Liver (tissue), 9 donors: Measurements from ENCODE around the gene LRRC37A. TPM values are rescaled to one million over a fixed set of nuclear protein-coding genes. Genes with fewer than 3 reads are reported as not detected.
A peak's percentile ranks its signal among the peaks of the same experiment; 100 is the strongest.
"Not testable (repeated sequence)": the region's sequence is repeated elsewhere in the genome, so short reads cannot be mapped to it uniquely, and the experiment has no call there.

Experiments
- DNase-seq: peaks from one replicate; pipeline ENCODE4 v3.0.0-alpha.2; 2017; ENCODE audit warnings: low spot score
- H3K27ac ChIP-seq, 2 donors: one replicate each; pipeline ENCODE4 v1.7.0; 2013; ENCODE audit warnings: inconsistent platforms in 2 of 2, low read length in 2 of 2, control low read depth in 1 of 2, low read depth in 1 of 2, mild to moderate bottlenecking in 1 of 2
- H3K27me3 ChIP-seq, 4 donors: one replicate each; pipeline versions ENCODE4 v1.6.1 to v1.7.0; 2013; ENCODE audit warnings: low read length in 3 of 4, inconsistent platforms in 1 of 4, mild to moderate bottlenecking in 1 of 4, moderate library complexity in 1 of 4; ENCODE audit not compliant: control insufficient read depth in 4 of 4, insufficient read depth in 4 of 4
- H3K36me3 ChIP-seq, 4 donors: one replicate each; pipeline versions ENCODE4 v1.6.1 to v1.7.0; 2013; ENCODE audit warnings: low read length in 3 of 4, mild to moderate bottlenecking in 3 of 4, low read depth in 1 of 4, moderate library complexity in 1 of 4; ENCODE audit not compliant: control insufficient read depth in 4 of 4, insufficient read depth in 3 of 4
- H3K4me1 ChIP-seq, 4 donors: one replicate each; pipeline versions ENCODE4 v1.6.1 to v1.7.0; 2013; ENCODE audit warnings: low read length in 3 of 4, mild to moderate bottlenecking in 3 of 4, moderate library complexity in 1 of 4; ENCODE audit not compliant: control insufficient read depth in 4 of 4, insufficient read depth in 4 of 4
- H3K4me3 ChIP-seq, 3 donors: one replicate each; pipeline versions ENCODE4 v1.6.1 to v1.7.0; 2013; ENCODE audit warnings: low read length in 3 of 3, control low read depth in 1 of 3, low read depth in 1 of 3, mild to moderate bottlenecking in 1 of 3
- H3K9ac ChIP-seq, 2 donors: one replicate each; pipeline ENCODE4 v1.7.0; 2013; ENCODE audit warnings: low read length in 2 of 2, mild to moderate bottlenecking in 2 of 2, moderate library complexity in 2 of 2, control low read depth in 1 of 2, low read depth in 1 of 2
- H3K9me3 ChIP-seq, 4 donors: one replicate each; pipeline versions ENCODE4 v1.6.1 to v1.7.0; 2013; ENCODE audit warnings: low read length in 3 of 4; ENCODE audit not compliant: control insufficient read depth in 4 of 4
- YY1 ChIP-seq: IDR thresholded peaks from 2 replicates; pipeline ENCODE4 v1.6.1; 2016; ENCODE audit warnings: antibody characterized with exemption, mild to moderate bottlenecking
- WGBS: extraction: QIAGEN DNeasy Blood & Tissue Kit; methylation state at CpG from one replicate; pipeline ENCODE4 v1.1.7; 2013; 5-methylcytosine and 5-hydroxymethylcytosine counted together
- polyA plus RNA-seq, 2 donors: library from polyadenylated mRNA; stranded (reverse) in 1 of 2; unstranded in 1 of 2; fragments of 200-250 nt in 1 of 2; fragments of >200 nt in 1 of 2; fragmentation: Nextera tagmentation in 1 of 2; extraction: Ambion mirVana in 1 of 2; gene quantifications; one replicate each; pipeline versions ENCODE4 v1.2.1 to v1.2.3, GENCODE V29; 2013 to 2015
- total RNA-seq, 2 donors: library from RNA; depleted of rRNA; stranded (reverse); fragments of >200 nt; gene quantifications; one replicate each; pipeline ENCODE4 v1.2.3, GENCODE V29; 2014
- donor health status: healthy.
- donor health status: healthy.
- donor health status: healthy.
- donor health status: healthy.
- donor health status: healthy.

LRRC37A gene
- total and polyA plus RNA-seq, 4 donors, result 0.17 to 2.6 (median 0.94) TPM

- H3K27ac ChIP-seq, H3K36me3 ChIP-seq, H3K27me3 ChIP-seq, H3K4me1 ChIP-seq, H3K4me3 ChIP-seq, H3K9ac ChIP-seq, DNase-seq, H3K9me3 ChIP-seq: not testable (repeated sequence)
- WGBS, result no CpG with 5 or more reads among the region's 1 CpG
Observed at GRCh38 chr17:46349060-46349459, 54.1 kb downstream of the LRRC37A start.

DNA sequence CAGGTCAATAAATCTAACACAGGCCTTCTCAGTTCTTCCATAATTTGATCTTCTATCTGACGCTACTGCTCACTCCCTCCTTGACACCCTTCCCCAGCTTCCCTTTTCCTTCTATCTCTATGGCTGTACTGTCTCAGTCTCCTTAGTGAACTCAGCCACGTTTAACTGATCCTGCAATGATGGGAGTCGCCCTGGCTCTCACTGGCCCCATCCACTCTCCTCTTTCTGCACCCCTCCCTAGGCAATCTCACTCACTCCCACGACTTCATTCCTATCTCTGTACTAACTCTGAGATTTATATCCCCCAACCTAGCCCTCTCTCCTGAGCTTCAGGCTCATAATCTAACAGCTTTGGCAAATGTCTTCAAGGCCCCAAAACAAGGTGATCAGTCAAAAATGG is 58.9 kb downstream of the LRRC37A start:
- DNase-seq, H3K9me3 ChIP-seq, H3K36me3 ChIP-seq, H3K27me3 ChIP-seq, H3K4me3 ChIP-seq, H3K4me1 ChIP-seq, H3K9ac ChIP-seq, H3K27ac ChIP-seq: not testable (repeated sequence)
- WGBS, result no CpG with 5 or more reads among the region's 4 CpGs

- not testable (repeated sequence) for H3K9me3 ChIP-seq, H3K4me1 ChIP-seq, H3K36me3 ChIP-seq, H3K27me3 ChIP-seq, H3K4me3 ChIP-seq, H3K9ac ChIP-seq, H3K27ac ChIP-seq, DNase-seq
- WGBS, result no CpG with 5 or more reads among the region's 42 CpGs
Observed at GRCh38 chr17:46361145-46361735, 66.3 kb downstream of the LRRC37A start.

- H3K9ac ChIP-seq, H3K9me3 ChIP-seq, DNase-seq, H3K27ac ChIP-seq, H3K36me3 ChIP-seq, H3K4me3 ChIP-seq, H3K27me3 ChIP-seq, H3K4me1 ChIP-seq: not testable (repeated sequence)
- peak; percentile 22 for TF ChIP-seq YY1
- WGBS, result 0% methylated on average over 13 of the region's 22 CpGs
Observed at GRCh38 chr17:46361755-46362154, 66.8 kb downstream of the LRRC37A start, which contains the start of gene ARL17B. Gene ARL17B (minus strand): TSS chr17:46361766. CDS start chr17:46358397, 3,369 bp downstream.

GRCh38 chr17:46367520-46367919 is 72.6 kb downstream of the LRRC37A start:
- H3K9me3 ChIP-seq, H3K27me3 ChIP-seq, H3K27ac ChIP-seq, H3K4me1 ChIP-seq, H3K4me3 ChIP-seq, H3K9ac ChIP-seq, DNase-seq, H3K36me3 ChIP-seq: not testable (repeated sequence)
- no CpG with 5 or more reads among the region's 3 CpGs for WGBS

DNA sequence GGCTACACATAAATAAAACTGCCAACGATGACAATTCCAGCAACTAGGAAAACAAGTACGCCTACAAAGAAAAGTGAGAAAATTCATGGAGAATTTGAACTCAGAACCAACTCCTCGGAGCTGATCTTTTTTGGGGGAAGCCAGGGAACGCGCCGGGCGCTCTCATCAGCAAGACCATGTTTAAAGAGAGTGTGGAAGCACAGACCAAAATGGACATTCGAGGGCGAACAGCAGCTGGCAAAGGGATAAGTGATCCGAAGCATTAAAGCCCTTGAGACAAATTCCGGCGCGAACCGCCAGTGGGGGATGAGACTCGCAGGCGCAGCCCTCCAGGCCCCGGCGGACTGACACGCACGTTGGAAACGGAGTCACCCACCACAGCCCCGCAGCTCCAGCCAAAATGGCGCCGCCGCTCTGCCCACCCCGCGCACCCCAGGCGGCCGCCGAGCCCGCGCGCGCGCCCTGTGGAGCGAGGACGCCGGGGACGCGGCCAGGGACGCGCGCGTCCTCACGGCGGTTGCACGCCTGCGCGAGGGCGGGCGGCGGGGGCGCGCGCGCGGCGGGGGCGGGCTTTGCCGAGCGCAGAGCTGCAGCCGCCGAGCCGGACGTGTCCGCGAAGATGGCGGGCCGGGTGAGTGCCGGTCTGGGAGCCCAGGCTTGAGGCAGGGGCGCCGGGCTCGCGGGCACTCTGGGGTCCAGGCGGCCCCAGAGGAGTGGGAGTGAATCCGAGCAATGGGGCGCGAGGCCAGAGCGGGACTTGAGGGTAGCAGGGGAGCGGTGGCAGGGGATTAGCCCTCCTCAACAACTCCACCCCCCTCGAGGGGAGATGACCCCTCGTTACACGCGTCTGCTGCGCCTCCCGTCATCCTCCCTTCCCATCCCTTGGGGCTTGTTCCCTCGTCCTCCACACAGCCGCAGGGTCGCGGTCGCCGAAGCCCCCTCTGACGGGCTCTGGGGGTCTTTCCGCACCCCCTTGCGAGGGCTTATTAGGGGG is 77.6 kb downstream of the LRRC37A start:
- H3K9me3 ChIP-seq, H3K27ac ChIP-seq, DNase-seq, H3K36me3 ChIP-seq, H3K4me1 ChIP-seq, H3K9ac ChIP-seq, H3K4me3 ChIP-seq, H3K27me3 ChIP-seq: not testable (repeated sequence)
- WGBS, result no CpG with 5 or more reads among the region's 95 CpGs

- H3K36me3 ChIP-seq, H3K4me3 ChIP-seq, DNase-seq, H3K4me1 ChIP-seq, H3K9ac ChIP-seq, H3K27ac ChIP-seq, H3K9me3 ChIP-seq, H3K27me3 ChIP-seq: not testable (repeated sequence)
- no CpG with 5 or more reads among the region's 7 CpGs for WGBS
Observed at GRCh38 chr17:46373418-46373817, 78.5 kb downstream of the LRRC37A start.

DNA sequence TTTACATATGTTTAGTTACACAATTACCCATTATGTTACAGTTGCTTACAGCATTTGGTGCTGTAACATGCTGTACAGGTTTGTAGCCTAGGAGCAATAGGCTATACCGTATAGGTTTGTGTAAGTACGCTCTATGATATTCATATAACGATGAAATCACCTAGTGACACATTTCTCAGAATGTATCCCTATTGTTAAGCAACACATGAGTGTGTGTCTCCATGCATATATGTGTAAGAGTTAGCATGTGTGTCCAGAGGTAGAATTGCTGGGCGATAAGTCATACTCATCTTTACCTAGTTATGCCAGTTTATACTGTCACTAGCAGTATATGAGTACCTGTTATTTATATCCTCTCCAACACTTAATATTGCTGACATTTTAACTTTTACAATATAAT is 88.2 kb downstream of the LRRC37A start:
- WGBS, result 98% methylated on average over 3 of the region's 4 CpGs
- not testable (repeated sequence) for H3K4me3 ChIP-seq, H3K27ac ChIP-seq, DNase-seq, H3K4me1 ChIP-seq, H3K9me3 ChIP-seq, H3K9ac ChIP-seq, H3K27me3 ChIP-seq, H3K36me3 ChIP-seq
